ENCODE results near the gene PRDM5.

PRDM5 gene

DNA sequence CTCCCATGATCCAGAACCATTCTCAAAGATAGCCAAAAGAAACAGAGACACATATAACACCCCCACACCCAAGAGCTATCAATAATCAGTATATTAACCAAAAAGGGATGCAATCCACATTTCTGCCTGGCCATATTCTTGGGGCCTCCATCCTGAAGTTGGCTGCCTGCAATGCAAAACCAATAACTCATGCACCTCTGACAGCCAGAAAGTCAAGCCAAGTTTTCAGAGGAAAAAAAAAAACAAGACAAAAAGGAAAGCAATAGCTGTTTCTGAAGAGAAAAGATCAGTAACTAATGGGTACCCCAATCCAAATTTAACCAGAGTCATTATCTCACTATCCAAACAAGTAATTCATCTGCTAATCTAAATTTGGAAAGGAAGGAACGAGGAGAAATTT lies 7.3 kb upstream of the PRDM5 start:
- H3K27me3 ChIP-seq (ENCODE audit: control insufficient read depth, insufficient read depth, low read length, poor library complexity, severe bottlenecking): no peaks in the 10 kb centered on the region
- no peak overlapping the region for H3K27ac ChIP-seq (ENCODE audit: insufficient read depth, low read depth, low read length, poor library complexity, severe bottlenecking)
- WGBS, 2 experiments: 90 to 100% methylated on average over 1 of the region's 1 CpG
- no peaks in the 10 kb centered on the region for H3K36me3 ChIP-seq (ENCODE audit: control insufficient read depth, insufficient read depth, low read length)
- no peak overlapping the region for H3K4me3 ChIP-seq (ENCODE audit: insufficient read depth, low read depth, low read length)
- H3K4me1 ChIP-seq (ENCODE audit: control insufficient read depth, insufficient read depth, low read length): no peaks in the 10 kb centered on the region
- no peaks in the 10 kb centered on the region for H3K9me3 ChIP-seq (ENCODE audit: control insufficient read depth, low read length)

DNA sequence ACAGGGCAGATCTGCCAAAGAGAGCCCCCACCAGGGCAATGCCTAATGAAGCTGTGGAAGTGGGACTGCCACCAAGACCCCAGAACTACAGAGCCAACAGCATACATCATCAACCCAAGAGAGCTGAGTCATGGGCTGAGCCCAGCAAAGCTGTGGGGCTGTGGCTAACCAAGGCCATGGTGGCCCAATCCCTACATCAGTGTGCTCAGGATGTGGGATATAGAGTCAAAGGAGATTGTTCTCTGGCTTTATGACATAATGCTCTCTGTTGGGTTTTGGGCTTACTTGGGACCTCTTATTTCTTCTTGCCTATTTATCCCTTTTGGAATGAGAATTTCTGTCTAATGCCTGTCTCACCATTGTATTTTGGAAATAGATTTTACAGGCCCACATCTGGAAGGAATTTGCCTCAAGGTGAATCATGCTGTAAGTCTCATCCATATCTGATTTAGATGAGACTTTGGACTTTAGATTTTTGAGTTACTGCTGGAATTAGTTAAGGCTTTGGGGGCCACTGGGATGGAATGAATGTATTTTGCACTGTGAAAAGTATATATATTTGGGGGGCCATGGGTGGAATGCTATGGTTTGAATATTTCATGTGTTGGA lies 5.4 kb upstream of the PRDM5 start:
- Histone ChIP-seq H3K36me3 (ENCODE audit: control insufficient read depth, insufficient read depth, low read length) (no peaks in the 10 kb centered on the region), H3K27ac (ENCODE audit: insufficient read depth, low read depth, low read length, poor library complexity, severe bottlenecking) (no peak overlapping the region), H3K4me3 (ENCODE audit: insufficient read depth, low read depth, low read length) (no peak overlapping the region), H3K4me1 (ENCODE audit: control insufficient read depth, insufficient read depth, low read length) (peaks cover 4% of the 10 kb centered on the region), H3K27me3 (ENCODE audit: control insufficient read depth, insufficient read depth, low read length, poor library complexity, severe bottlenecking) (no peaks in the 10 kb centered on the region), H3K9me3 (ENCODE audit: control insufficient read depth, low read length) (no peaks in the 10 kb centered on the region)

DNA sequence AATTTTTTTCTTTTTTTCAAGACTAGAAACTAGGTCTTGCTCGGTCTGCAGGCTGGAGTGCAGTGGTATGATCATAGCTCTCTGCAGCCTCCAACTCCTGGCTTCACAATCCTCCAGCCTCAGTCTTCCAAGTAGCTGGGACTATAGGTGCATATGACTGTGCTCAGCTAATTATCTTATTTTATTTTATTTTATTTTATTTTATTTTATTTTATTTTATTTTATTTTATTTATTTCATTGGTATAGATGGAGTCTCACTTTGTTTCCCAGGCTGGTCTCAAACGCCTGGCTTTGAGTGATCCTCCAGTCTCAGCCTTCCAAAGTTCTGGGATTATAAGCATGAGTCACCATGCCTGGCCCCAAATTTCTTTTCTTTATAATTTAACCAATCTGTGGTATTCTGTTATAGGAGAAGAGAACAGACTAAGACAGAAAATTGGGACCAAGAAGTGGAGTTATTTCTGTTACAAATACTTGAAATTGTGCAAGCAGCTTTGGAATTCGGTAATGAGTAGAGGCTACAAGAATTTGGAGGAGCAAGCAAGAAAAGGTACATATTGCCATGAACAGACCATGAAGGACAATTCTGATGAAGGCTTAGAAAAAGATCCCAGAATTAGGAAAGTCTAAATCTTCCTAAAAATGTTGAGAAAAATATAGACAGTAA lies 4.0 kb upstream of the PRDM5 start:
- WGBS, 2 experiments: 91 to 94% methylated on average over 3 of the region's 3 CpGs
- Histone ChIP-seq H3K9me3 (ENCODE audit: control insufficient read depth, low read length) (no peaks in the 10 kb centered on the region), H3K4me3 (ENCODE audit: insufficient read depth, low read depth, low read length) (no peak overlapping the region), H3K36me3 (ENCODE audit: control insufficient read depth, insufficient read depth, low read length) (no peaks in the 10 kb centered on the region), H3K27ac (ENCODE audit: insufficient read depth, low read depth, low read length, poor library complexity, severe bottlenecking) (no peak overlapping the region), H3K27me3 (ENCODE audit: control insufficient read depth, insufficient read depth, low read length, poor library complexity, severe bottlenecking) (no peaks in the 10 kb centered on the region), H3K4me1 (ENCODE audit: control insufficient read depth, insufficient read depth, low read length) (peaks cover 4% of the 10 kb centered on the region)

DNA sequence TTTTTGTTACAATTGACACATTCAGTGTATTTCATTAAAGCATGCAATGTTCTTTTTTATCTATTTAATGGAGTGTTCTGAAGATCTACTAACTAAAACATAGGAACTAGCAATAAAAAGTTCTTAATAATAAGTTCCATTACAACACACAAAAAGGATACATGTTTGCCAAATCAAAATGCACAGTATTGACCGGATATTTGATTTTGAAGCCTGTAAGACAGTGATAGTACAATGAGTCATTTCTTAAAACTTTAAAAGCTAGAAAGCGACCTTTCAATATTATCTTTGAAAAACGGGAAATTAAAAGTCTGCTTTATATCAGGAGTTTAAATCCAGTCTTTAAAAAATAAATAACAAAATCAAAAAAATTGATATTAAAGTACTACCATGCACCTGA lies 2.4 kb upstream of the PRDM5 start:
- no peaks in the 10 kb centered on the region for H3K27me3 ChIP-seq (ENCODE audit: control insufficient read depth, insufficient read depth, low read length, poor library complexity, severe bottlenecking)
- H3K4me1 ChIP-seq (ENCODE audit: control insufficient read depth, insufficient read depth, low read length): peaks cover 15% of the 10 kb centered on the region
- no peak overlapping the region for H3K27ac ChIP-seq (ENCODE audit: insufficient read depth, low read depth, low read length, poor library complexity, severe bottlenecking)
- no peaks in the 10 kb centered on the region for H3K36me3 ChIP-seq (ENCODE audit: control insufficient read depth, insufficient read depth, low read length)
- no peak overlapping the region for H3K4me3 ChIP-seq (ENCODE audit: insufficient read depth, low read depth, low read length)
- 86 to 90% methylated on average over 1 to 3 of the region's 3 CpGs for WGBS, 2 experiments
- H3K9me3 ChIP-seq (ENCODE audit: control insufficient read depth, low read length): no peaks in the 10 kb centered on the region

DNA sequence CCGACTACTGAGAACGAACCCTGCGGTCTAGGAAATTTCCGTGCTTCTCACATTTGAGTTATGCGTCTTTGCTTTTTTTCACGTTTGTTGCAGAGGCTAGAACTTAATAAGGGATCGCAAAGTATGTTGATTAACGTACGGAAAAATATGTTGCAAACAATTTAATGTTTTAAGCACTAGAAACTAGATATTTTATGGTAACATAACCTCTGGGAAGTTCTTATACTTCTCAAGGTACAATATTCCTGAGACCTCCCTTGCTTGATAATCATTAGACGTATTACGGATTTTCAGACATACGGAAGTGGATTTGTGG lies 639 bp upstream of the PRDM5 start:
- Histone ChIP-seq H3K36me3 (ENCODE audit: control insufficient read depth, insufficient read depth, low read length) (no peaks in the 10 kb centered on the region), H3K4me1 (ENCODE audit: control insufficient read depth, insufficient read depth, low read length) (peaks cover 15% of the 10 kb centered on the region), H3K4me3 (ENCODE audit: insufficient read depth, low read depth, low read length) (peak overlapping the region; percentile 68), H3K27me3 (ENCODE audit: control insufficient read depth, insufficient read depth, low read length, poor library complexity, severe bottlenecking) (no peaks in the 10 kb centered on the region), H3K27ac (ENCODE audit: insufficient read depth, low read depth, low read length, poor library complexity, severe bottlenecking) (peak overlapping the region; percentile 70), H3K9me3 (ENCODE audit: control insufficient read depth, low read length) (no peaks in the 10 kb centered on the region)
- 22 to 24% methylated on average over 12 of the region's 12 CpGs for WGBS, 2 experiments

DNA sequence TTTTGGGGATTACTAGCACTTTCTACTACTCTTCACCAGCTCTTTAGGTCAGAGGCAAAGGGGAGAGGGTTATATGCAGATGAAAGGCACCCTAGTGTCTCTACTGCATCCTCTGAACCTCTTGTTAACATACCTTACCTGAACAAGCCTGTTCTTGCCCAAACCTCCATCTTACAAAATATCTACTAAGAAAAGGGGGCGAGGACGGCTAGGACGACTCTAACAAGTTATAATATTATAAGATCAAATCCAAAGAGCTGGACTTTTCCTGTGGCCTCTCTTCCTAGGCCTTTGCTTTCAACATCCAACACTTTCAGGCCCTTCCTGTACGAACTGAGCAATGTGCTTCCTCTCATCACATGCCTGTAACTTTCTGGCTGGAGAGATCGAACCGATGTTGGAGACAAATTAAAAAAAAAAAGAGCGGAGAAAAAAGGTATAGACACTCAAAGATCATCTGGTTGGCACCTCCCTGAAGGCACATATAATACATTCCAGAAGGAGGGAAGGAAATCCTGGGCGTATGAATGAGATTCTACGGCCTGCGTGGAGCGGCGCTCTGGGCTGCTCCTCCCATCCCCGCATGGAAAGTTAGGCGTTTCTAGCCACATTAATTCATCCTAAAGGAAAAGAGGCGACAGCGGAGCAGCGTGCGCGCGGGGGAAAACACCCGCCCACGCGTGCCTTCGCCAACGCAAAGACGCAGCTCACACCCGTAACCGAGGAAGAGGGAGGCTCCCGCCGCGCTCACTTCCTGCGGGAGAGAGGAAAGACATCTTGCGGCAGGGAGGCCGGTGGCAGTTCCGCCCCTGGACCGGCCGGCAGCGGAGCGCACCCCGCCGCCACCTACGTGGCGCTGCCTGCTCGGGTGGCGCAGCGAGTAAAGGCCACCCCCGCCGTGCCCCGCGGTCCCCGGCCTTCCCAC lies 808 bp downstream of the PRDM5 start:
- 2% methylated on average over 51 of the region's 51 CpGs for WGBS, 2 experiments
- H3K27me3 ChIP-seq (ENCODE audit: control insufficient read depth, insufficient read depth, low read length, poor library complexity, severe bottlenecking): no peaks in the 10 kb centered on the region
- peak overlapping the region; percentile 70 for H3K27ac ChIP-seq (ENCODE audit: insufficient read depth, low read depth, low read length, poor library complexity, severe bottlenecking)
- H3K9me3 ChIP-seq (ENCODE audit: control insufficient read depth, low read length): no peaks in the 10 kb centered on the region
- peaks cover 24% of the 10 kb centered on the region for H3K4me1 ChIP-seq (ENCODE audit: control insufficient read depth, insufficient read depth, low read length)
- H3K36me3 ChIP-seq (ENCODE audit: control insufficient read depth, insufficient read depth, low read length): no peaks in the 10 kb centered on the region
- H3K4me3 ChIP-seq (ENCODE audit: insufficient read depth, low read depth, low read length): peak overlapping the region; percentile 68

DNA sequence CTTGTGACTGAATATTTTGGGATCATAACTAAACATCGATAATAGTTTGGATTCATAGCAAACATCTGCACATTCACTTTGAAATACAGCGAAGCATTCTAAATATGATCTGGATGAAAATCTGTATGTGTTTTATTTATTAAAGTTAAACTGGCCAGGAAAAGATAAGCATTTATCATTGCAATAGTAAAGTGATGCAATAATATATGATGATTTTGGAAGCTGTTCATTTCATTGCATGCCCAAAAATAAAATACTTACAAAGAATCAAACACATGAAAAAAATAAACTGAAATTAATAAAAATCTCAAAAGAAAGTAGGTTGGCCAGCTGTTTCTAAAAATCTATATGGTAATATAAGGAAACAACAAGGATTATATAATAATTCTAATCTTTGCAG lies 1.9 kb downstream of the PRDM5 start:
- Histone ChIP-seq H3K4me1 (ENCODE audit: control insufficient read depth, insufficient read depth, low read length) (peaks cover 29% of the 10 kb centered on the region), H3K36me3 (ENCODE audit: control insufficient read depth, insufficient read depth, low read length) (no peaks in the 10 kb centered on the region), H3K27ac (ENCODE audit: insufficient read depth, low read depth, low read length, poor library complexity, severe bottlenecking) (no peak overlapping the region), H3K9me3 (ENCODE audit: control insufficient read depth, low read length) (no peaks in the 10 kb centered on the region), H3K27me3 (ENCODE audit: control insufficient read depth, insufficient read depth, low read length, poor library complexity, severe bottlenecking) (no peaks in the 10 kb centered on the region), H3K4me3 (ENCODE audit: insufficient read depth, low read depth, low read length) (no peak overlapping the region)
- 97 to 100% methylated on average over 2 of the region's 2 CpGs for WGBS, 2 experiments

DNA sequence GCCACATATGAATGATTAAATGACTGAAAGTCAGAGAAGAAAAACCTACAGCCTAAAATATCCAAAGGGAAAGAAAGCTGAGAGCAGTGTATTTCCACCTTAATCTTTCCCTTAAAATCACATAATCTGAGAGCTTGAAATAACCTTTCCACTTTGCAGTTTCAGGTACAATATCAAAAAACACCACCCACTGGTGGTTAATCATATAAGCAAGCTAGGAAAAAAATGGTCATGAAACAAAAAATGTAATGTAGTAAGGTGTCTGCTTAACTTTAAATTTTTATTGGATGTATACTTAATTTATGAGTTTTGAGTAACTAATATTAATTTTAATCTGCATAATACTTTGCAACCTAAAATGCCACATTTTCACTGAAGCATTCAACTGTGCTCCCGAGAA lies 3.2 kb downstream of the PRDM5 start:
- 95 to 100% methylated on average over 1 of the region's 1 CpG for WGBS, 2 experiments
- no peak overlapping the region for H3K4me3 ChIP-seq (ENCODE audit: insufficient read depth, low read depth, low read length)
- no peak overlapping the region for H3K27ac ChIP-seq (ENCODE audit: insufficient read depth, low read depth, low read length, poor library complexity, severe bottlenecking)
- no peaks in the 10 kb centered on the region for H3K9me3 ChIP-seq (ENCODE audit: control insufficient read depth, low read length)
- H3K4me1 ChIP-seq (ENCODE audit: control insufficient read depth, insufficient read depth, low read length): peaks cover 35% of the 10 kb centered on the region
- H3K36me3 ChIP-seq (ENCODE audit: control insufficient read depth, insufficient read depth, low read length): no peaks in the 10 kb centered on the region
- no peaks in the 10 kb centered on the region for H3K27me3 ChIP-seq (ENCODE audit: control insufficient read depth, insufficient read depth, low read length, poor library complexity, severe bottlenecking)

DNA sequence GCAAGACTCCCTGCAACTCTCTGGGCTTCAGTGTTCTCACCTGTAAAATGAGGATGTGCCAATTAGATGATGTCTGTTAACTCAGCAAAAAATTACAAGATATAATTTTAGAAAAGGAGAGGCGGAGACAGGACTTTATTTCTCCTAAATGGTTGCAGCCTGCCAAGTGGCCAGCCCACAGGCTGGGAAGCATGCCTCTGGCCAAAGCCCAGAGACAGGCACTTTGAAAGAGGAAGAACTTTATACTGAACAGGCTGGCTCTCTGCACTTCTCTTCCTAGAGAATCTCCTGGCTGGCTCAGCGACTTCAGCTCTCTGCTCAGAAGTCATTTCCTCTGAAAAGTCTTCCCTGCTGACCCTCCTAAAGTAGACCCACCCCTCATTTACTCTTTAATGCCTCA lies 3.7 kb downstream of the PRDM5 start:
- 60 to 72% methylated on average over 2 of the region's 2 CpGs for WGBS, 2 experiments
- Histone ChIP-seq H3K36me3 (ENCODE audit: control insufficient read depth, insufficient read depth, low read length) (no peaks in the 10 kb centered on the region), H3K4me3 (ENCODE audit: insufficient read depth, low read depth, low read length) (no peak overlapping the region), H3K27ac (ENCODE audit: insufficient read depth, low read depth, low read length, poor library complexity, severe bottlenecking) (no peak overlapping the region), H3K4me1 (ENCODE audit: control insufficient read depth, insufficient read depth, low read length) (peaks cover 35% of the 10 kb centered on the region), H3K27me3 (ENCODE audit: control insufficient read depth, insufficient read depth, low read length, poor library complexity, severe bottlenecking) (no peaks in the 10 kb centered on the region), H3K9me3 (ENCODE audit: control insufficient read depth, low read length) (no peaks in the 10 kb centered on the region)

DNA sequence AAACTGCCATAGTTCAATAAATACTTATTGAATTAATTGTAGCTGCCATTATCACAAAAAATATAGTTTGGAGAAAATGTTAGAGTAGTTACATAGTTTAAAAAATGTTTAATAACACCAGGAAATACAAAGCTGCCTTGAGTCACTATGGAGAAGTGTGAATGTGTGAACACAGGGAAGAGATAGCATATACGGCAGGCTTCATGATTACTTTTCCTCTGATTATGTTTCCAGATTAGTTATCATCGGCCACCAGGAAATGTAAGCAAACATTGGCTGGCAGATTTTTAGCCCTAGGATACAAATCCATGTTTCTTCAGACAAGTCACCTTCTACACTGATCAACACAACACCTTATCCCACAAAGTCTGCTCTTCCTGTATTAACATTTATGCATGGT lies 4.4 kb downstream of the PRDM5 start:
- WGBS, 2 experiments: 83 to 95% methylated on average over 2 of the region's 2 CpGs
- Histone ChIP-seq H3K27me3 (ENCODE audit: control insufficient read depth, insufficient read depth, low read length, poor library complexity, severe bottlenecking) (no peaks in the 10 kb centered on the region), H3K4me3 (ENCODE audit: insufficient read depth, low read depth, low read length) (no peak overlapping the region), H3K9me3 (ENCODE audit: control insufficient read depth, low read length) (no peaks in the 10 kb centered on the region), H3K36me3 (ENCODE audit: control insufficient read depth, insufficient read depth, low read length) (no peaks in the 10 kb centered on the region), H3K4me1 (ENCODE audit: control insufficient read depth, insufficient read depth, low read length) (peaks cover 31% of the 10 kb centered on the region), H3K27ac (ENCODE audit: insufficient read depth, low read depth, low read length, poor library complexity, severe bottlenecking) (no peak overlapping the region)

All from ectodermal cell (in vitro differentiated cells).